ENCODE results near the gene PRORP.

DNA sequence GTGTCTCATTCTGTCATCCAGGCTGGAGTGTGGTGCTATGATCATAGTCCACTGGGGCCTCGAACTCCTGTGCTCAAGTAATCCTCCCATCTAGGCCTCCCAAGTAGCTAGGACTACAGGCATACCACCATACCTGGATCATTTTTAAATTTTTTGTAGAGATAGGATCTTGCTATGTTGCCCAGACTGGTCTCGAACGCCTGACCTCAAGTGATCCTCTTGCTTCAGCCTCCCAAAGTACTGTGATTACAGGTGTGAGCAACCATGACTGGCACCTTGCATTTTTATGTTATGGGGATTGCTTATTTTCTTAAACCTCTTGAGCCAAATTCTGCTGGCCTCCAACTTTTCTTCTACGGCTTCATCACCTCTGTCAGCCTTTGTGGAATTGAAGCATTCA is 26.9 kb downstream of the PRORP start:
- TF ChIP-seq KAT7 (CRISPR knock-in tag; IDR thresholded peaks at IDR 0.05; ENCODE audit: borderline replicate concordance) = no peak
- TF ChIP-seq, protein P1, sequence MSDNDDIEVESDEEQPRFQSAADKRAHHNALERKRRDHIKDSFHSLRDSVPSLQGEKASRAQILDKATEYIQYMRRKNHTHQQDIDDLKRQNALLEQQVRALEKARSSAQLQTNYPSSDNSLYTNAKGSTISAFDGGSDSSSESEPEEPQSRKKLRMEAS (CRISPR knock-in tag; IDR thresholded peaks at IDR 0.05) = no peak

Data from WTC11 (cell line).